BLaER1 (cell line): ENCODE measurements around the gene FOXN3.
A peak's percentile ranks its signal among the peaks of the same experiment; 100 is the strongest.

Experiments used
- H3K27ac ChIP-seq: shearing (Covaris generic); formaldehyde crosslinking; 2 replicates; pipeline ENCODE4 v1.8.1; 2022
- H3K27me3 ChIP-seq: shearing (Covaris generic); formaldehyde crosslinking; 2 replicates; pipeline ENCODE4 v1.8.1; 2022
- H3K36me3 ChIP-seq: shearing (Covaris generic); formaldehyde crosslinking; 2 replicates; pipeline ENCODE4 v1.8.1; 2022
- H3K4me1 ChIP-seq: shearing (Covaris generic); formaldehyde crosslinking; 2 replicates; pipeline ENCODE4 v1.8.1; 2022
- H3K4me2 ChIP-seq: shearing (Covaris generic); formaldehyde crosslinking; 2 replicates; pipeline ENCODE4 v1.8.1; 2022
- H3K4me3 ChIP-seq: shearing (Covaris generic); formaldehyde crosslinking; 2 replicates; pipeline ENCODE4 v1.8.1; 2022
- H3K9ac ChIP-seq: shearing (Covaris generic); formaldehyde crosslinking; 2 replicates; pipeline ENCODE4 v1.8.1; 2022
- H3K9me3 ChIP-seq: shearing (Covaris generic); formaldehyde crosslinking; 2 replicates; pipeline ENCODE4 v1.8.1; 2022
- H4K20me1 ChIP-seq: shearing (Covaris generic); formaldehyde crosslinking; 2 replicates; pipeline ENCODE4 v1.8.1; 2022
- Cebpa-rat ChIP-seq: shearing (Covaris generic); IDR thresholded peaks from 2 replicates; pipeline ENCODE4 v1.8.1; 2022

FOXN3 gene

GRCh38 chr14:89435492-89435891 lies 18.5 kb upstream of the FOXN3 start:
- peak overlapping the region; percentile 70 for H3K4me2 ChIP-seq
- no peak overlapping the region for H3K4me3 ChIP-seq
- H3K36me3 ChIP-seq: peaks cover 5% of the 10 kb centered on the region; the same call in 1 of the 2 replicates
- peak overlapping the region; percentile 51; the same call in 1 of the 2 replicates for H3K27ac ChIP-seq
- no peak overlapping the region for H3K9ac ChIP-seq
- H3K27me3 ChIP-seq: no peaks in the 10 kb centered on the region
- no peaks in the 10 kb centered on the region for H4K20me1 ChIP-seq
- H3K9me3 ChIP-seq: peaks cover 4% of the 10 kb centered on the region; the same call in 1 of the 2 replicates
- no peak for TF ChIP-seq Cebpa-rat
- H3K4me1 ChIP-seq: peaks cover 65% of the 10 kb centered on the region

GRCh38 chr14:89432226-89432625 lies 15.2 kb upstream of the FOXN3 start:
- H3K36me3 ChIP-seq: peaks cover 5% of the 10 kb centered on the region; the same call in 1 of the 2 replicates
- H3K27me3 ChIP-seq: no peaks in the 10 kb centered on the region
- H3K4me2 ChIP-seq: peak overlapping the region; percentile 92; the same call in 1 of the 2 replicates
- H4K20me1 ChIP-seq: no peaks in the 10 kb centered on the region
- H3K9me3 ChIP-seq: peaks cover 4% of the 10 kb centered on the region; the same call in 1 of the 2 replicates
- 0 out of 2 replicates have a peak overlapping the region, but pooled peaks have one; percentile 31 for H3K27ac ChIP-seq
- TF ChIP-seq Cebpa-rat: no peak
- H3K4me3 ChIP-seq: no peak overlapping the region
- H3K9ac ChIP-seq: no peak overlapping the region
- H3K4me1 ChIP-seq: peaks cover 93% of the 10 kb centered on the region

- H3K9ac ChIP-seq: peak overlapping the region; percentile 78
- no peaks in the 10 kb centered on the region for H4K20me1 ChIP-seq
- H3K9me3 ChIP-seq: no peaks in the 10 kb centered on the region
- H3K4me2 ChIP-seq: peak overlapping the region; percentile 92
- H3K27ac ChIP-seq: peak overlapping the region; percentile 89
- no peak for TF ChIP-seq Cebpa-rat
- no peaks in the 10 kb centered on the region for H3K27me3 ChIP-seq
- peaks cover 94% of the 10 kb centered on the region for H3K4me1 ChIP-seq
- H3K36me3 ChIP-seq: peaks cover 5% of the 10 kb centered on the region; the same call in 1 of the 2 replicates
- H3K4me3 ChIP-seq: peak overlapping the region; percentile 59
Measured at GRCh38 chr14:89430391-89431236, 13.6 kb upstream of the FOXN3 start.

DNA sequence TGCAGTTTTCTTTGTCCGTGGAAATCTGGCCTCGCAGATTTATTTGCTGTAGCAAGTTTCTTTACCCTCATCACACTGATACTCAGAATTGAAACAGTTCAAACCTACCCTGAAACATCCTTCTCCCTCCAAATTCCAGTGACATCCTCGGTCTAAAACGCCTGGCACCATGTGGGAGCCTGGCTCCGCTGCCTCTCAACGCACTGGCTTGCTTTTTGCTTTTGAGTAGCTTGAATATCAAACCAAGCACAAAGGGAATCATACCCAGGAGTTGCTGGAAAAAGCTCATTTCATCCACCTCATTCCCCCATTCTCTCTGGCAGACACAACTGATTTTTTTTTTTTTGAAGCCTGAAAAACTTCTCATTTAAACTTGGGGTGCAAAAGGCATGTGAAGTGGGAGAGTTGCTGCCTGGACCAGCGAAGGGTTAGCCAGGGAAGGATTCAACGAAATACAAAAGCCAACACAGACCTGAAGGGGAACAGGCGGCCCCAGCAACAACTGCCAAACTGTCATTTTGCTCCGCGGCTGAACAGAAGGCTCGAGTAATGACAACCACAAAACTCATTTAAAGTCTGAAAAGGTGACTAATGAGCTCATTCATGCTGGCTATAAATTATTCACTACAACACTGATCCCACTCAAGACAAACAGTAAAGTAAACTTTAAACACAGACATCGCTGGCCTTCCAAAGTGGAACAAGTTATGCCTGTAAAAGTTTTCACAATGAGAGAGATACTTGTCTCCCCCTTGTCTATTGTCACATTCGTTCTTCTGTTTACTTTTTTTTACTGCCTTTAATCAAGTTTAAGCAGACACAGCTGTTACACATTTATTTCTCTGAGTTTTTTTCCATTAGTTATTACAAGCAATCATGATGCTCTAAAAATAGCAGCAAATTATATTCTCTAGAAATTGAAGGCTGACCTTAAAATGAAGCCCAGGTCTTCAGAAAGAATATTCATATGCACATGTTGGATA lies 12.5 kb upstream of the FOXN3 start:
- peak overlapping the region; percentile 59 for H3K4me3 ChIP-seq

GRCh38 chr14:89428546-89429198 lies 11.6 kb upstream of the FOXN3 start:
- Histone ChIP-seq H3K4me2 (peak overlapping the region; percentile 92), H3K27ac (peak overlapping the region; percentile 89), H3K36me3 (peaks cover 5% of the 10 kb centered on the region; the same call in 1 of the 2 replicates), H4K20me1 (no peaks in the 10 kb centered on the region), H3K4me3 (0 out of 2 replicates have a peak overlapping the region, but pooled peaks have one; percentile 13), H3K4me1 (peaks cover 94% of the 10 kb centered on the region), H3K9ac (peak overlapping the region; percentile 78), H3K27me3 (no peaks in the 10 kb centered on the region), H3K9me3 (no peaks in the 10 kb centered on the region)
- no peak for TF ChIP-seq Cebpa-rat

More for the DNA sequence above, 12.5 kb upstream of the FOXN3 start:
- H3K9ac ChIP-seq: peak overlapping the region; percentile 78
- TF ChIP-seq Cebpa-rat: no peak
- no peaks in the 10 kb centered on the region for H3K9me3 ChIP-seq
- peak overlapping the region; percentile 92 for H3K4me2 ChIP-seq
- H3K36me3 ChIP-seq: peaks cover 5% of the 10 kb centered on the region; the same call in 1 of the 2 replicates
- no peaks in the 10 kb centered on the region for H4K20me1 ChIP-seq
- peaks cover 94% of the 10 kb centered on the region for H3K4me1 ChIP-seq
- H3K27ac ChIP-seq: peak overlapping the region; percentile 89
- no peaks in the 10 kb centered on the region for H3K27me3 ChIP-seq

DNA sequence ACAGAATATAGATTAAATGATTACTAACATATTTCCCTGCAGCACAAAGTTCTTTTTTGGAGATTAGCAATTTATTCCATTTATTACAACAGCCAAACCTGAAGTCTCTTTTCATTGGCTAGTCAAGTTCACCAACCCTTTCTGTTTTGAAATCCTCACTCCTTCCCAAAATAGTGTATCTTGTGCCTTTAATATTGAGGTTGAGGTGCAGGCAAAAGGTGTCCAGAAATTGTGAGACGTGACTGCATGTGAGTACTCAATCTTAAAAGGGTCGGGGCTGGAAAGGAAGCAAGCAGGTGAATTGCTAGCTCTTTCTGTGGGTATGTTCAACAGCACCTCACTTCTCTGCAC lies 11.1 kb upstream of the FOXN3 start:
- Histone ChIP-seq H3K4me2 (peak overlapping the region; percentile 92), H3K36me3 (peaks cover 4% of the 10 kb centered on the region; the same call in 1 of the 2 replicates), H3K27me3 (no peaks in the 10 kb centered on the region), H3K9ac (peak overlapping the region; percentile 78; the same call in 1 of the 2 replicates), H3K9me3 (no peaks in the 10 kb centered on the region), H3K27ac (peak overlapping the region; percentile 89), H4K20me1 (no peaks in the 10 kb centered on the region), H3K4me1 (peaks cover 89% of the 10 kb centered on the region), H3K4me3 (no peak overlapping the region)
- TF ChIP-seq Cebpa-rat: no peak

GRCh38 chr14:89427426-89428172 lies 10.6 kb upstream of the FOXN3 start:
- TF ChIP-seq Cebpa-rat: no peak
- H3K9ac ChIP-seq: peak overlapping the region; percentile 78; the same call in 1 of the 2 replicates
- H3K4me2 ChIP-seq: peak overlapping the region; percentile 92
- no peaks in the 10 kb centered on the region for H3K9me3 ChIP-seq
- no peaks in the 10 kb centered on the region for H3K36me3 ChIP-seq
- peak overlapping the region; percentile 89 for H3K27ac ChIP-seq
- no peaks in the 10 kb centered on the region for H3K27me3 ChIP-seq
- H3K4me1 ChIP-seq: peaks cover 84% of the 10 kb centered on the region
- H3K4me3 ChIP-seq: no peak overlapping the region
- no peaks in the 10 kb centered on the region for H4K20me1 ChIP-seq

GRCh38 chr14:89425931-89426330 lies 8.9 kb upstream of the FOXN3 start:
- no peak overlapping the region for H3K9ac ChIP-seq
- H3K4me1 ChIP-seq: peaks cover 67% of the 10 kb centered on the region
- H3K4me3 ChIP-seq: no peak overlapping the region
- no peak overlapping the region for H3K27ac ChIP-seq
- peak overlapping the region; percentile 92 for H3K4me2 ChIP-seq
- no peaks in the 10 kb centered on the region for H3K9me3 ChIP-seq
- H4K20me1 ChIP-seq: no peaks in the 10 kb centered on the region
- TF ChIP-seq Cebpa-rat: no peak
- no peaks in the 10 kb centered on the region for H3K27me3 ChIP-seq
- H3K36me3 ChIP-seq: peaks cover 7% of the 10 kb centered on the region
